GM19438 (cell line): ENCODE data around the gene SF1.

ENCODE experiments used
- ATAC-seq: cut with Tn5 transposase; IDR thresholded peaks from one replicate; pipeline ENCODE4 v1.9.1; 2021; ENCODE audit warnings: low read depth; ENCODE audit not compliant: unreplicated experiment

Gene SF1

DNA sequence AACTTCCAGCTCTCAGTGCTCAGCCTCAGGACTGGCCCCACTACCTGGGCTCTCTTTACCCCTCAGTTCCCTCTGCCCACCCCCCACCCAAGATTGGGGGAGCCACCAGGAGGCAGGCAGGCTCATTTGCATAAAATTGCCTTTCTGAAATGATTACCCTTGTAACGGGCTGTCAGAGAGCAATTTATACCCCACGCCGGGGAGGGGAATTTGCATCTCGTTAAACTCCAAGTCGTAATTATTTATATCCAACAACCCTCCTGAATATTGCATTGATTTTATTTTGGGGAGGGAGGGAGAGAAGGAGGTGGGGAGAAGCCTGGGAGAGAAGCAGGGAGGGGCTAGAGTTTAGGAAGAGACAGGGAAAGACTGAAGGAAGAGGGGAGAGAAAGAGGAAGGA, 63.7 kb downstream of the SF1 start:
- no peak for ATAC-seq
